K562 (cell line): ENCODE measurements around the gene CFAP70.

Experiments
- CTCF ChIP-seq, 3 experiments: IDR thresholded peaks in 2 of 3; conservative IDR thresholded peaks in 1 of 3; 2 replicates each; pipeline ENCODE4 v1.5.1; 2011 to 2012; ENCODE audit warnings: low read length in 3 of 3, mild to moderate bottlenecking in 3 of 3, control low read depth in 2 of 3, improper control_type of control experiment in 1 of 3, inconsistent platforms in 1 of 3, low read depth in 1 of 3, mixed read lengths in 1 of 3, moderate library complexity in 1 of 3; ENCODE audit not compliant: insufficient read depth in 2 of 3
- DPF2 ChIP-seq: fragments of 450-650 bp; IDR thresholded peaks from 2 replicates; pipeline ENCODE4 v1.6.1; 2016
- HCFC1 ChIP-seq: IDR thresholded peaks from 2 replicates; pipeline ENCODE4 v1.6.1; 2012; ENCODE audit warnings: low read depth, low read length, improper control_type of control experiment
- NONO ChIP-seq, 2 experiments: fragments of 200-400 bp in 1 of 2; fragments of 450-650 bp in 1 of 2; formaldehyde crosslinking in 1 of 2; IDR thresholded peaks; 2 replicates each; pipeline ENCODE4 v1.6.1; 2017; ENCODE audit warnings: low read depth in 2 of 2, mild to moderate bottlenecking in 2 of 2, moderate library complexity in 2 of 2, low read length in 1 of 2
- SRSF9 ChIP-seq: fragments of 200-400 bp; formaldehyde crosslinking; IDR thresholded peaks from 2 replicates; pipeline ENCODE4 v1.6.1; 2017; ENCODE audit warnings: low read depth, low read length, borderline replicate concordance
- ZNF584 ChIP-seq: fragments of 200-800 bp; sonication (Bioruptor generic); IDR thresholded peaks from 2 replicates; pipeline ENCODE4 v1.6.1; 2016; ENCODE audit warnings: low read depth, mild to moderate bottlenecking, missing genetic modification characterization, missing compliant biosample characterization
- ZSCAN32 ChIP-seq: fragments of 450-650 bp; formaldehyde crosslinking; IDR thresholded peaks from 2 replicates; pipeline ENCODE4 v1.4.0; 2020; ENCODE audit warnings: mild to moderate bottlenecking, moderate library complexity
- TF ChIP-seq, protein P1 (sequence below): sonication (generic); formaldehyde crosslinking; IDR thresholded peaks from 2 replicates; pipeline ENCODE4 v1.8.0; 2022; ENCODE audit warnings: mild to moderate bottlenecking, missing genetic modification reagents, borderline replicate concordance
- TF ChIP-seq, protein P2 (sequence below), 2 experiments: fragments of 450-650 bp; IDR thresholded peaks; 2 replicates each; pipeline ENCODE4 v1.6.1; 2016

DNA sequence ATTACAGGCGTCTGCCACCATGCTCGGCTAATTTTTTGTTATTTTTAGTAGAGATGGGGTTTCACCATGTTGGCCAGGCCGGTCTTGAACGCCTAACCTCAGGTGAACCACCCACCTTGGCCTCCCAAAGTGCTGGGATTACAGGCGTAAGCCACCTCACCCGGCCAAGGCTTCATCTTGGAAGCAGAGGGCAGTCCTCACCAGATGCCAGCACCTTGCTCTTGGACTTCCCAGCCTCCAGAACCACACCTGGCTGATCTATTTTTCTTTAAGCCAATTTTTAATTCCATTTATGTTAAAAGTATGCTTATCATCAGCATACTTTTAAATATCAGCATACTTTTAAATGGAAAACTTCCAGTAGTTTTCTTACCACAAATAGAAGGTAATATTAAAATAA is 43.0 kb upstream of the CFAP70 start:
- TF ChIP-seq SRSF9 (no peak), HCFC1 (no peak), ZSCAN32 (CRISPR knock-in tag) (no peak), DPF2 (no peak), CTCF (IDR thresholded peaks at IDR 0.05 in 2 of 3, conservative IDR thresholded peaks at IDR 0.05 in 1 of 3; ENCODE audit: insufficient read depth in 2 of 3, low read depth in 1 of 3, low read length in 3 of 3) (no peak), NONO (IDR thresholded peaks at IDR 0.05; ENCODE audit: low read depth in 2 of 2, low read length in 1 of 2) (no peak), ZNF584 (no peak)
- TF ChIP-seq, protein P1, sequence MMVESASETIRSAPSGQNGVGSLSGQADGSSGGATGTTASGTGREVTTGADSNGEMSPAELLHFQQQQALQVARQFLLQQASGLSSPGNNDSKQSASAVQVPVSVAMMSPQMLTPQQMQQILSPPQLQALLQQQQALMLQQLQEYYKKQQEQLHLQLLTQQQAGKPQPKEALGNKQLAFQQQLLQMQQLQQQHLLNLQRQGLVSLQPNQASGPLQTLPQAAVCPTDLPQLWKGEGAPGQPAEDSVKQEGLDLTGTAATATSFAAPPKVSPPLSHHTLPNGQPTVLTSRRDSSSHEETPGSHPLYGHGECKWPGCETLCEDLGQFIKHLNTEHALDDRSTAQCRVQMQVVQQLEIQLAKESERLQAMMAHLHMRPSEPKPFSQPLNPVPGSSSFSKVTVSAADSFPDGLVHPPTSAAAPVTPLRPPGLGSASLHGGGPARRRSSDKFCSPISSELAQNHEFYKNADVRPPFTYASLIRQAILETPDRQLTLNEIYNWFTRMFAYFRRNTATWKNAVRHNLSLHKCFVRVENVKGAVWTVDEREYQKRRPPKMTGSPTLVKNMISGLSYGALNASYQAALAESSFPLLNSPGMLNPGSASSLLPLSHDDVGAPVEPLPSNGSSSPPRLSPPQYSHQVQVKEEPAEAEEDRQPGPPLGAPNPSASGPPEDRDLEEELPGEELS (CRISPR knock-in tag), result no peak
- TF ChIP-seq, protein P2, sequence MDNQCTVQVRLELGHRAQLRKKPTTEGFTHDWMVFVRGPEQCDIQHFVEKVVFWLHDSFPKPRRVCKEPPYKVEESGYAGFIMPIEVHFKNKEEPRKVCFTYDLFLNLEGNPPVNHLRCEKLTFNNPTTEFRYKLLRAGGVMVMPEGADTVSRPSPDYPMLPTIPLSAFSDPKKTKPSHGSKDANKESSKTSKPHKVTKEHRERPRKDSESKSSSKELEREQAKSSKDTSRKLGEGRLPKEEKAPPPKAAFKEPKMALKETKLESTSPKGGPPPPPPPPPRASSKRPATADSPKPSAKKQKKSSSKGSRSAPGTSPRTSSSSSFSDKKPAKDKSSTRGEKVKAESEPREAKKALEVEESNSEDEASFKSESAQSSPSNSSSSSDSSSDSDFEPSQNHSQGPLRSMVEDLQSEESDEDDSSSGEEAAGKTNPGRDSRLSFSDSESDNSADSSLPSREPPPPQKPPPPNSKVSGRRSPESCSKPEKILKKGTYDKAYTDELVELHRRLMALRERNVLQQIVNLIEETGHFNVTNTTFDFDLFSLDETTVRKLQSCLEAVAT (IDR thresholded peaks at IDR 0.05), result no peak
